Gastrocnemius medialis (tissue), 4 donors: ENCODE measurements around the gene FLNC.

Experiments used
- POLR2A ChIP-seq, 2 donors: fragments of 450-650 bp; IDR thresholded peaks; one replicate each; pipeline ENCODE4 v1.6.1; 2017; ENCODE audit warnings: antibody characterized with exemption in 2 of 2, mild to moderate bottlenecking in 2 of 2, moderate library complexity in 2 of 2
- TF ChIP-seq, protein P1 (sequence below), 5 experiments: fragments of 450-650 bp in 3 of 5; fragments of 200-600 bp in 2 of 5; sonication (generic) in 2 of 5; IDR thresholded peaks in 4 of 5; conservative IDR thresholded peaks in 1 of 5; 1 replicate in 4 of 5; 2 replicates in 1 of 5; pipeline ENCODE4 v1.5.1; 2016 to 2019; ENCODE audit warnings: antibody characterized with exemption in 5 of 5, mild to moderate bottlenecking in 3 of 5, moderate library complexity in 3 of 5

DNA sequence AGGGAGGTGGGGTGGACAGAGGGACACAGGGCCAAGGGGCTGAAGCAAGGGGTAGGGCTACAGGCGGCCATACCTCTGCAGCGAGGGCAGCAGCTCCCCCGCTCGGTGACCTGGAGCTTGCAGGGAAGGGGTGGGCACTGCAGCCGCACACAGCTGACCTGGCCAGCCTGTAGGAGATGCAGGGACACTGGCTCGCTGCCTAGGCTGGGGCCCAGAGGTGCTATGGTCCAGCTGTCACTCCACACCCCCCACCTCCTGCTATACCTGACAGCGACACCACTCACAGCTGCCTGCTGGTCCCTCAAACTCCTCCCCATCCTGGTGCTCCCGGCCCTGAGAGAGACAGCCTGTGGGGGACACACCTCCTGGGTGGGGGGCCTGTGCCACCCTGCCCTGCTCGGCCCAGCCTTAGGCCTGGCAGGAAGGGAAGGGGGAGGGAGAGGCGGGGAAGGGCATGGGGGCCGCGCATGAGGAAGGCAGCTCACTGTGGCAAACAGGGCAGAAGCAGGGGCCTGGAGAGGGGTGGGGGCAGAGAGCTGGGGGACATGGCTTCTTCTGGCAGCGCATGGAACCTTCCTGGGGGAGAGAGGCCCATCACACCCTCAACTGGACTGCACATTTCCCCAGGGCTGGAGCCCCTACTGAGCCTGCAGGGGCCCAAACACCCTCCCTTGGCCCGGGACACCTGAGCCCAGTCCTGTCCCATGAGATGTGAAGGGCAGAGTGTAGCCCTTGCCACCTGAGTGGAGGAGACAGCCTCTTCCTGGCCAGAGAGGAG is 56.4 kb downstream of the FLNC start:
- TF ChIP-seq, protein P1, sequence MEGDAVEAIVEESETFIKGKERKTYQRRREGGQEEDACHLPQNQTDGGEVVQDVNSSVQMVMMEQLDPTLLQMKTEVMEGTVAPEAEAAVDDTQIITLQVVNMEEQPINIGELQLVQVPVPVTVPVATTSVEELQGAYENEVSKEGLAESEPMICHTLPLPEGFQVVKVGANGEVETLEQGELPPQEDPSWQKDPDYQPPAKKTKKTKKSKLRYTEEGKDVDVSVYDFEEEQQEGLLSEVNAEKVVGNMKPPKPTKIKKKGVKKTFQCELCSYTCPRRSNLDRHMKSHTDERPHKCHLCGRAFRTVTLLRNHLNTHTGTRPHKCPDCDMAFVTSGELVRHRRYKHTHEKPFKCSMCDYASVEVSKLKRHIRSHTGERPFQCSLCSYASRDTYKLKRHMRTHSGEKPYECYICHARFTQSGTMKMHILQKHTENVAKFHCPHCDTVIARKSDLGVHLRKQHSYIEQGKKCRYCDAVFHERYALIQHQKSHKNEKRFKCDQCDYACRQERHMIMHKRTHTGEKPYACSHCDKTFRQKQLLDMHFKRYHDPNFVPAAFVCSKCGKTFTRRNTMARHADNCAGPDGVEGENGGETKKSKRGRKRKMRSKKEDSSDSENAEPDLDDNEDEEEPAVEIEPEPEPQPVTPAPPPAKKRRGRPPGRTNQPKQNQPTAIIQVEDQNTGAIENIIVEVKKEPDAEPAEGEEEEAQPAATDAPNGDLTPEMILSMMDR (IDR thresholded peaks at IDR 0.05 in 4 of 5, conservative IDR thresholded peaks at IDR 0.05 in 1 of 5) = no peak
- no peak for TF ChIP-seq POLR2A (IDR thresholded peaks at IDR 0.05)
